OCI-LY1 (cell line): ENCODE data around the gene PGBD5.

Source experiments
- H2AFZ ChIP-seq: fragments of 200-600 bp; sonication (generic), shearing (Covaris generic); 2 replicates; pipeline ENCODE4 v1.6.0; 2014; ENCODE audit warnings: antibody characterized with exemption, mild to moderate bottlenecking, low read length
- H3F3A ChIP-seq: fragments of 200-600 bp; sonication (generic), shearing (Covaris generic); 2 replicates; pipeline ENCODE4 v1.6.0; 2014; ENCODE audit warnings: mild to moderate bottlenecking, antibody characterized with exemption, low read length, moderate library complexity; ENCODE audit not compliant: insufficient read depth
- H3K27ac ChIP-seq: fragments of 200-600 bp; sonication (generic); 2 replicates; pipeline ENCODE4 v1.5.1; 2014; ENCODE audit warnings: low read length, mixed run types, mild to moderate bottlenecking, low read depth; ENCODE audit not compliant: poor library complexity, severe bottlenecking
- H3K27me3 ChIP-seq: fragments of 200-600 bp; sonication (generic); 2 replicates; pipeline ENCODE4 v1.6.0; 2014; ENCODE audit warnings: antibody characterized with exemption, mild to moderate bottlenecking, low read length, moderate library complexity; ENCODE audit not compliant: insufficient read depth
- H3K36me3 ChIP-seq: fragments of 200-600 bp; sonication (generic); 2 replicates; pipeline ENCODE4 v1.6.1; 2014; ENCODE audit warnings: mild to moderate bottlenecking, antibody characterized with exemption, low read length, moderate library complexity, mixed read lengths; ENCODE audit not compliant: insufficient read depth
- H3K4me1 ChIP-seq: fragments of 200-600 bp; sonication (generic); 2 replicates; pipeline ENCODE4 v1.5.1; 2014; ENCODE audit warnings: mild to moderate bottlenecking, low read length, moderate library complexity; ENCODE audit not compliant: insufficient read depth, severe bottlenecking
- H3K4me2 ChIP-seq: fragments of 200-600 bp; sonication (generic), shearing (Covaris generic); 2 replicates; pipeline ENCODE4 v1.6.1; 2014; ENCODE audit warnings: low read length
- H3K4me3 ChIP-seq: fragments of 200-600 bp; sonication (generic); 2 replicates; pipeline ENCODE4 v1.5.1; 2014; ENCODE audit warnings: low read length, low read depth, mild to moderate bottlenecking, mixed read lengths; ENCODE audit not compliant: poor library complexity, severe bottlenecking
- H3K79me2 ChIP-seq: fragments of 200-600 bp; shearing (Covaris generic); 2 replicates; pipeline ENCODE4 v1.6.1; 2016; ENCODE audit warnings: mixed run types, low read length, mixed read lengths; ENCODE audit not compliant: insufficient read depth
- H3K9ac ChIP-seq: fragments of 200-600 bp; sonication (generic), shearing (Covaris generic); 2 replicates; pipeline ENCODE4 v1.6.1; 2014; ENCODE audit warnings: mild to moderate bottlenecking, low read length, mixed read lengths
- H3K9me2 ChIP-seq: fragments of 200-600 bp; sonication (generic), shearing (Covaris generic); 2 replicates; pipeline ENCODE4 v1.6.1; 2014; ENCODE audit warnings: low read depth, mild to moderate bottlenecking, low read length, mixed read lengths
- H3K9me3 ChIP-seq: fragments of 200-600 bp; shearing (Covaris generic); 2 replicates; pipeline ENCODE4 v1.6.1; 2014; ENCODE audit warnings: low read length, mixed read lengths
- H4K20me1 ChIP-seq: fragments of 200-600 bp; sonication (generic), shearing (Covaris generic); 2 replicates; pipeline ENCODE4 v1.6.0; 2016; ENCODE audit warnings: mild to moderate bottlenecking, low read length; ENCODE audit not compliant: insufficient read depth
- CTCF ChIP-seq: fragments of 200-600 bp; sonication (generic), shearing (Covaris generic); IDR thresholded peaks from 2 replicates; pipeline ENCODE4 v1.5.1; 2017; ENCODE audit warnings: mild to moderate bottlenecking, antibody characterized with exemption, low read length, moderate library complexity, mixed read lengths
- EZH2 ChIP-seq: fragments of 200-600 bp; sonication (generic), shearing (Covaris generic); IDR thresholded peaks from 2 replicates; pipeline ENCODE4 v1.8.0; 2017; ENCODE audit warnings: borderline replicate concordance, mixed run types, mild to moderate bottlenecking, antibody characterized with exemption, low read length, moderate library complexity, mixed read lengths

Gene PGBD5

GRCh38 chr1:230414694-230415093 lies 11.4 kb downstream of the PGBD5 start:
- no peaks in the 10 kb centered on the region for H3K79me2 ChIP-seq
- no peak for TF ChIP-seq CTCF
- TF ChIP-seq EZH2 = no peak
- H3K9me2 ChIP-seq = no peaks in the 10 kb centered on the region
- H3K9me3 ChIP-seq = no peaks in the 10 kb centered on the region
- H3K4me3 ChIP-seq = no peak overlapping the region
- no peak overlapping the region for H3K4me2 ChIP-seq
- no peaks in the 10 kb centered on the region for H4K20me1 ChIP-seq
- no peaks in the 10 kb centered on the region for H3K36me3 ChIP-seq
- no peak overlapping the region for H3K9ac ChIP-seq
- H3K4me1 ChIP-seq = no peaks in the 10 kb centered on the region
- no peaks in the 10 kb centered on the region; the same call in 1 of the 2 replicates for H3K27me3 ChIP-seq
- H3F3A ChIP-seq = no peaks in the 10 kb centered on the region
- no peak overlapping the region for H3K27ac ChIP-seq
- H2AFZ ChIP-seq = no peak overlapping the region

GRCh38 chr1:230414102-230414501 lies 12.0 kb downstream of the PGBD5 start:
- H3K27ac ChIP-seq = no peak overlapping the region
- H3K4me2 ChIP-seq = no peak overlapping the region
- no peaks in the 10 kb centered on the region for H3K4me1 ChIP-seq
- no peak overlapping the region for H2AFZ ChIP-seq
- H3K4me3 ChIP-seq = no peak overlapping the region
- no peak overlapping the region for H3K9ac ChIP-seq
- no peaks in the 10 kb centered on the region for H3K9me2 ChIP-seq
- no peaks in the 10 kb centered on the region for H3K79me2 ChIP-seq
- H3K9me3 ChIP-seq = no peaks in the 10 kb centered on the region
- H3K36me3 ChIP-seq = no peaks in the 10 kb centered on the region
- no peaks in the 10 kb centered on the region for H3F3A ChIP-seq
- no peaks in the 10 kb centered on the region for H3K27me3 ChIP-seq
- H4K20me1 ChIP-seq = no peaks in the 10 kb centered on the region
- TF ChIP-seq EZH2 (no peak), CTCF (no peak)

- no peak overlapping the region for H2AFZ ChIP-seq
- H3K9ac ChIP-seq = no peak overlapping the region
- no peak overlapping the region for H3K27ac ChIP-seq
- H3F3A ChIP-seq = no peaks in the 10 kb centered on the region
- H3K4me3 ChIP-seq = no peak overlapping the region
- H4K20me1 ChIP-seq = no peaks in the 10 kb centered on the region
- H3K36me3 ChIP-seq = no peaks in the 10 kb centered on the region
- no peaks in the 10 kb centered on the region for H3K79me2 ChIP-seq
- no peaks in the 10 kb centered on the region for H3K27me3 ChIP-seq
- no peaks in the 10 kb centered on the region for H3K9me3 ChIP-seq
- H3K4me1 ChIP-seq = no peaks in the 10 kb centered on the region
- TF ChIP-seq CTCF (no peak), EZH2 (no peak)
- H3K9me2 ChIP-seq = no peaks in the 10 kb centered on the region
- no peak overlapping the region for H3K4me2 ChIP-seq
Measured at GRCh38 chr1:230413061-230413460, 13.1 kb downstream of the PGBD5 start.
